ENCODE results near the gene SLC9A7. TPM values are rescaled to one million over a fixed set of nuclear protein-coding genes. Genes with fewer than 3 reads are reported as not detected.

The SLC9A7 gene
- polyA plus RNA-seq (2013): 5.2 and 5.3 TPM in 2 replicates

DNA sequence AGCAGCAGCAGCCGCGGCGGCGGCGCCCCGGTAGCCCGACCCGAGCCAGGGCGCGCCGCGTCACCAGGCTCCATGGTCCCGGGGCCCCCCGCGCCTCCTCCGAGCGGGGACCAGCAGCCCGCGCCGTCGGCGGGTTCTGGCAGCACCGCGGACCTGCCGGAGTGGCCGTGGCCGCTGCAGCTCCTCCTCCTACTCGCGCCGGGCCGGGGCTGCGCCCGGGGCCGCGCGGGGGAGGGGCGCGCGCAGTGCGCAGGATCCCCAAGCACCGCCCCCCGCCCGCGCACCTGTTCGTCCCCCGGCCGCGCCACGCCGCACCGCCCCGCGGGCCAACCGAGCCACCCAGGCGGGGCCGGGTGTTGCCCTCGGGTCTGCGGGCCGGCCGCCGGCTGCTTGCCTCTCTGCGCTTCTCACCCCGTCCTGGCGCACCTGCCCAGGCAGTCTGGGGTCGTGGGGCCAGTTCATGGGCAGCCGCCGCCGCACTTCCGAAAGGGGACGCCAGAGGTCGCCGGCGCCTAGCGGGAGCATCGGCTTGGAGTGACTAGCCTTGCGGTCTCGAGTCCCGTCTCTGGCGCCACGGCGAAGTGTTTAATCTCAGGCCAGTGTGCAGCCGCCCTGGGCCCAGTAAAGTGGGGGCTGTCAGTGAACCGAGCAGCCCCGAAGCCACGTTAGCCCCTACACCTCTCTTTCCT, at the start of gene SLC9A7:
Gene SLC9A7, minus strand, starts transcription at position 163 of the 689 bp plus-strand sequence. Its CDS starts 89 bp downstream, at position 74.
- Histone ChIP-seq H4K12ac (ENCODE audit: low read depth, low read length) (no peak within 1 kb of the TSS), H3K23ac (ENCODE audit: low read length) (no peak within 1 kb of the TSS), H3K14ac (ENCODE audit: low read length) (no peak within 1 kb of the TSS), H3K9ac (ENCODE audit: low read length) (no peak within 1 kb of the TSS), H3K36me3 (ENCODE audit: control insufficient read depth in 1 of 2, insufficient read depth in 2 of 2, low read length in 2 of 2) (no peaks in the 10 kb centered on the region), H3K79me1 (ENCODE audit: low read length) (peaks cover 2% of the 10 kb centered on the region), H2BK5ac (ENCODE audit: low read depth, low read length, poor library complexity) (no peak within 1 kb of the TSS), H3K79me2 (ENCODE audit: control insufficient read depth, insufficient read depth, low read length, poor library complexity) (no peaks in the 10 kb centered on the region), H2BK120ac (ENCODE audit: insufficient read depth, low read length, poor library complexity) (peak within 1 kb of the TSS; percentile 41), H3K27ac (ENCODE audit: low read depth, low read length) (no peak within 1 kb of the TSS), H3K27me3 (ENCODE audit: insufficient read depth, low read length) (no peaks in the 10 kb centered on the region), H3K9me3 (ENCODE audit: insufficient read depth, low read depth, low read length) (no peaks in the 10 kb centered on the region), H2AK5ac (ENCODE audit: low read length) (no peak within 1 kb of the TSS), H2BK12ac (ENCODE audit: low read length) (no peak within 1 kb of the TSS), H3K4me2 (ENCODE audit: low read length) (peak within 1 kb of the TSS; percentile 71), H2AFZ (ENCODE audit: insufficient read depth, low read length, poor library complexity) (peak within 1 kb of the TSS; percentile 37), H3K18ac (ENCODE audit: low read length) (peak within 1 kb of the TSS; percentile 58), H3K4me3 (ENCODE audit: low read depth, low read length) (peak within 1 kb of the TSS; percentile 67), H4K8ac (ENCODE audit: low read depth, low read length) (peak within 1 kb of the TSS; percentile 15), H4K91ac (ENCODE audit: low read depth, low read length) (peak within 1 kb of the TSS; percentile 13), H3K4me1 (ENCODE audit: control insufficient read depth in 1 of 2, insufficient read depth in 2 of 2, low read length in 2 of 2) (peaks cover 6 to 14% of the 10 kb centered on the region in 2 experiments), H3K4ac (ENCODE audit: low read depth, low read length) (no peak within 1 kb of the TSS)
- DNase-seq: peak; percentile 56 to 75
- WGBS (ENCODE audit: extremely low coverage, insufficient coverage, insufficient read length): no CpG with 5 or more reads among the region's 85 CpGs

GRCh38 chrX:46805270-46805669, 46.4 kb upstream of the SLC9A7 start:
- no peak overlapping the region for H2AK5ac ChIP-seq (ENCODE audit: low read length)
- WGBS (ENCODE audit: extremely low coverage, insufficient coverage, insufficient read length): no CpG with 5 or more reads among the region's 2 CpGs
- no peak for DNase-seq
- H2AFZ ChIP-seq (ENCODE audit: insufficient read depth, low read length, poor library complexity): no peak overlapping the region
- H2BK5ac ChIP-seq (ENCODE audit: low read depth, low read length, poor library complexity): no peak overlapping the region
- no peaks in the 10 kb centered on the region for H3K9me3 ChIP-seq (ENCODE audit: insufficient read depth, low read depth, low read length)
- H4K8ac ChIP-seq (ENCODE audit: low read depth, low read length): no peak overlapping the region
- no peak overlapping the region for H3K18ac ChIP-seq (ENCODE audit: low read length)
- H4K91ac ChIP-seq (ENCODE audit: low read depth, low read length): no peak overlapping the region
- no peak overlapping the region for H3K23ac ChIP-seq (ENCODE audit: low read length)
- H2BK120ac ChIP-seq (ENCODE audit: insufficient read depth, low read length, poor library complexity): no peak overlapping the region
- no peak overlapping the region for H4K12ac ChIP-seq (ENCODE audit: low read depth, low read length)
- H3K14ac ChIP-seq (ENCODE audit: low read length): no peak overlapping the region
- no peak overlapping the region for H3K9ac ChIP-seq (ENCODE audit: low read length)
- H3K36me3 ChIP-seq (ENCODE audit: control insufficient read depth in 1 of 2, insufficient read depth in 2 of 2, low read length in 2 of 2): no peaks in the 10 kb centered on the region
- H2BK12ac ChIP-seq (ENCODE audit: low read length): no peak overlapping the region
- H3K79me2 ChIP-seq (ENCODE audit: control insufficient read depth, insufficient read depth, low read length, poor library complexity): no peaks in the 10 kb centered on the region
- no peaks in the 10 kb centered on the region for H3K27me3 ChIP-seq (ENCODE audit: insufficient read depth, low read length)
- H3K4me1 ChIP-seq (ENCODE audit: control insufficient read depth in 1 of 2, insufficient read depth in 2 of 2, low read length in 2 of 2): no peaks in the 10 kb centered on the region
- no peaks in the 10 kb centered on the region for H3K79me1 ChIP-seq (ENCODE audit: low read length)
- no peak overlapping the region for H3K27ac ChIP-seq (ENCODE audit: low read depth, low read length)
- H3K4me2 ChIP-seq (ENCODE audit: low read length): no peak overlapping the region
- H3K4me3 ChIP-seq (ENCODE audit: low read depth, low read length): no peak overlapping the region
- no peak overlapping the region for H3K4ac ChIP-seq (ENCODE audit: low read depth, low read length)

DNA sequence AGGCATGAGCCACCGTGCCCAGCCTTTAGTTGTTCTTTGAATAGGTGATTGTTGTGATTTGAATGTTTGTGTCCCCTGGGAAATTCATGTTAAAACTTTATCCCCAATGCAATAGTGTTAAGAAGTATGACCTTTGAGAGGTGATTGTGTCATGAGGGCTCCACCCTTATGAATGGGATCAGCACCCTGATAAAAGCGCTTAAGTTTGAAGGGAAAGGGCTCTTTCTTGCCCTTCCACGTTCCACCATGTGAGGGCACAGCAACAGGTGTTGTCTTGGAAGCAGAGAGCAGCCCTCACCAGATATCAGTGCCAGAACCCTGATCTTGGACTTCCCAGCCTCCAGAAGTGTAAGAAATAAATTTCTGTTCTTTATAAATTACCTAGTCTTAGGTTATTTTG, 44.2 kb upstream of the SLC9A7 start:
- no peak overlapping the region for H3K4ac ChIP-seq (ENCODE audit: low read depth, low read length)
- no peaks in the 10 kb centered on the region for H3K79me1 ChIP-seq (ENCODE audit: low read length)
- H2BK12ac ChIP-seq (ENCODE audit: low read length): no peak overlapping the region
- WGBS (ENCODE audit: extremely low coverage, insufficient coverage, insufficient read length): no CpG with 5 or more reads among the region's 3 CpGs
- H2BK120ac ChIP-seq (ENCODE audit: insufficient read depth, low read length, poor library complexity): no peak overlapping the region
- no peak overlapping the region for H3K9ac ChIP-seq (ENCODE audit: low read length)
- H3K9me3 ChIP-seq (ENCODE audit: insufficient read depth, low read depth, low read length): no peaks in the 10 kb centered on the region
- no peak overlapping the region for H3K18ac ChIP-seq (ENCODE audit: low read length)
- no peak overlapping the region for H3K4me2 ChIP-seq (ENCODE audit: low read length)
- H2BK5ac ChIP-seq (ENCODE audit: low read depth, low read length, poor library complexity): no peak overlapping the region
- no peak overlapping the region for H4K12ac ChIP-seq (ENCODE audit: low read depth, low read length)
- no peak overlapping the region for H2AK5ac ChIP-seq (ENCODE audit: low read length)
- no peak overlapping the region for H2AFZ ChIP-seq (ENCODE audit: insufficient read depth, low read length, poor library complexity)
- no peaks in the 10 kb centered on the region for H3K36me3 ChIP-seq (ENCODE audit: control insufficient read depth in 1 of 2, insufficient read depth in 2 of 2, low read length in 2 of 2)
- no peaks in the 10 kb centered on the region for H3K4me1 ChIP-seq (ENCODE audit: control insufficient read depth in 1 of 2, insufficient read depth in 2 of 2, low read length in 2 of 2)
- H3K14ac ChIP-seq (ENCODE audit: low read length): no peak overlapping the region
- no peak overlapping the region for H3K23ac ChIP-seq (ENCODE audit: low read length)
- no peak overlapping the region for H3K4me3 ChIP-seq (ENCODE audit: low read depth, low read length)
- H3K27ac ChIP-seq (ENCODE audit: low read depth, low read length): no peak overlapping the region
- no peak overlapping the region for H4K91ac ChIP-seq (ENCODE audit: low read depth, low read length)
- H3K79me2 ChIP-seq (ENCODE audit: control insufficient read depth, insufficient read depth, low read length, poor library complexity): no peaks in the 10 kb centered on the region
- no peaks in the 10 kb centered on the region for H3K27me3 ChIP-seq (ENCODE audit: insufficient read depth, low read length)
- H4K8ac ChIP-seq (ENCODE audit: low read depth, low read length): no peak overlapping the region
- DNase-seq: no peak

GRCh38 chrX:46796574-46797191, 37.8 kb upstream of the SLC9A7 start:
- no peak overlapping the region for H2BK5ac ChIP-seq (ENCODE audit: low read depth, low read length, poor library complexity)
- no peak overlapping the region for H3K4me3 ChIP-seq (ENCODE audit: low read depth, low read length)
- H4K91ac ChIP-seq (ENCODE audit: low read depth, low read length): no peak overlapping the region
- no peaks in the 10 kb centered on the region for H3K4me1 ChIP-seq (ENCODE audit: control insufficient read depth in 1 of 2, insufficient read depth in 2 of 2, low read length in 2 of 2)
- no peaks in the 10 kb centered on the region for H3K9me3 ChIP-seq (ENCODE audit: insufficient read depth, low read depth, low read length)
- no peak overlapping the region for H2AK5ac ChIP-seq (ENCODE audit: low read length)
- no peak overlapping the region for H2AFZ ChIP-seq (ENCODE audit: insufficient read depth, low read length, poor library complexity)
- no CpG with 5 or more reads among the region's 8 CpGs for WGBS (ENCODE audit: extremely low coverage, insufficient coverage, insufficient read length)
- H3K23ac ChIP-seq (ENCODE audit: low read length): no peak overlapping the region
- no peak overlapping the region for H4K8ac ChIP-seq (ENCODE audit: low read depth, low read length)
- DNase-seq: peak; percentile 54 to 75
- no peak overlapping the region for H3K14ac ChIP-seq (ENCODE audit: low read length)
- H3K4me2 ChIP-seq (ENCODE audit: low read length): no peak overlapping the region
- H3K36me3 ChIP-seq (ENCODE audit: control insufficient read depth in 1 of 2, insufficient read depth in 2 of 2, low read length in 2 of 2): no peaks in the 10 kb centered on the region
- no peak overlapping the region for H3K4ac ChIP-seq (ENCODE audit: low read depth, low read length)
- no peak overlapping the region for H2BK12ac ChIP-seq (ENCODE audit: low read length)
- no peak overlapping the region for H2BK120ac ChIP-seq (ENCODE audit: insufficient read depth, low read length, poor library complexity)
- H3K79me2 ChIP-seq (ENCODE audit: control insufficient read depth, insufficient read depth, low read length, poor library complexity): no peaks in the 10 kb centered on the region
- H3K27ac ChIP-seq (ENCODE audit: low read depth, low read length): no peak overlapping the region
- H3K79me1 ChIP-seq (ENCODE audit: low read length): no peaks in the 10 kb centered on the region
- H3K27me3 ChIP-seq (ENCODE audit: insufficient read depth, low read length): no peaks in the 10 kb centered on the region
- no peak overlapping the region for H4K12ac ChIP-seq (ENCODE audit: low read depth, low read length)
- no peak overlapping the region for H3K18ac ChIP-seq (ENCODE audit: low read length)
- no peak overlapping the region for H3K9ac ChIP-seq (ENCODE audit: low read length)
